ENCODE results near the gene MTLN.
"Not testable (repeated sequence)": the region's sequence is repeated elsewhere in the genome, so short reads cannot be mapped to it uniquely, and the experiment has no call there.

Gene MTLN

GRCh38 chr2:110198016-110198415, 14.3 kb downstream of the MTLN start:
- no peak for DNase-seq (ENCODE audit: low read depth)

- DNase-seq (ENCODE audit: low read depth), result no peak
Observed at GRCh38 chr2:110197452-110197851, 14.9 kb downstream of the MTLN start.

- not testable (repeated sequence) for DNase-seq (ENCODE audit: low read depth)
Observed at GRCh38 chr2:110190169-110190568, 22.2 kb downstream of the MTLN start.

- no peak for DNase-seq (ENCODE audit: low read depth)
Observed at GRCh38 chr2:110182449-110182848, 29.9 kb downstream of the MTLN start.

GRCh38 chr2:110180036-110180435, 32.3 kb downstream of the MTLN start:
- DNase-seq (ENCODE audit: low read depth), result no peak

GRCh38 chr2:110173523-110173922, 38.8 kb downstream of the MTLN start:
- DNase-seq (ENCODE audit: low read depth), result no peak

GRCh38 chr2:110172506-110172905, 39.8 kb downstream of the MTLN start:
- DNase-seq (ENCODE audit: low read depth), result no peak

GRCh38 chr2:110170102-110170501, 42.2 kb downstream of the MTLN start:
- DNase-seq (ENCODE audit: low read depth), result no peak

GRCh38 chr2:110167326-110168000, 44.9 kb downstream of the MTLN start:
- DNase-seq (ENCODE audit: low read depth), result no peak

GRCh38 chr2:110166266-110166665, 46.1 kb downstream of the MTLN start:
- no peak for DNase-seq (ENCODE audit: low read depth)

Data from stimulated activated CD8-positive, alpha-beta memory T cell treated with anti-CD3 and anti-CD28 coated beads, Interleukin-7, amount 100 ng/mL, for 24 hours (primary cell).